ENCODE data around the gene KMT5C. TPM values are rescaled to one million over a fixed set of nuclear protein-coding genes. Genes with fewer than 3 reads are reported as not detected.

The KMT5C gene
- total RNA-seq, 4 donors from 2014 or later: 17.3 to 61.8 (median 39.1) TPM

GRCh38 chr19:55386493-55386971 is 46.9 kb downstream of the KMT5C start:
- WGBS: 0% methylated on average over 12 of the region's 33 CpGs
- Histone ChIP-seq H3K27ac (peak overlapping the region; percentile 81), H3K4me1 (peaks cover 60% of the 10 kb centered on the region), H3K27me3 (no peaks in the 10 kb centered on the region), H3K4me3 (peak overlapping the region; percentile 87), H3K36me3 (peaks cover 44% of the 10 kb centered on the region), H3K9me3 (no peaks in the 10 kb centered on the region)
- DNase-seq (ENCODE audit: low spot score in 2 of 2): no peak
- TF ChIP-seq POLR2AphosphoS5 (IDR thresholded peaks at IDR 0.05): no peak
- TF ChIP-seq EP300 (IDR thresholded peaks at IDR 0.05): no peak
- TF ChIP-seq CTCF (IDR thresholded peaks at IDR 0.05): no peak
- TF ChIP-seq POLR2A (IDR thresholded peaks at IDR 0.05): no peak

GRCh38 chr19:55387736-55388497 is 48.2 kb downstream of the KMT5C start:
- Histone ChIP-seq H3K4me3 (peak overlapping the region; percentile 87), H3K9me3 (no peaks in the 10 kb centered on the region), H3K27me3 (no peaks in the 10 kb centered on the region), H3K36me3 (peaks cover 44% of the 10 kb centered on the region), H3K4me1 (peaks cover 58% of the 10 kb centered on the region), H3K27ac (no peak overlapping the region)
- DNase-seq (ENCODE audit: low spot score in 2 of 2): no peak
- TF ChIP-seq POLR2AphosphoS5 (IDR thresholded peaks at IDR 0.05): no peak
- TF ChIP-seq CTCF (IDR thresholded peaks at IDR 0.05): no peak
- no peak for TF ChIP-seq POLR2A (IDR thresholded peaks at IDR 0.05)
- TF ChIP-seq EP300 (IDR thresholded peaks at IDR 0.05): no peak
- 78% methylated on average over 7 of the region's 24 CpGs for WGBS

- 79% methylated on average over 18 of the region's 21 CpGs for WGBS
- peaks cover 44% of the 10 kb centered on the region for H3K36me3 ChIP-seq
Measured at GRCh38 chr19:55389386-55390317, 50.0 kb downstream of the KMT5C start.

GRCh38 chr19:55390461-55390880 is 50.8 kb downstream of the KMT5C start:
- no peaks in the 10 kb centered on the region for H3K27me3 ChIP-seq
- peaks cover 44% of the 10 kb centered on the region for H3K36me3 ChIP-seq
- peaks cover 40% of the 10 kb centered on the region for H3K4me1 ChIP-seq
- H3K4me3 ChIP-seq: no peak overlapping the region
- DNase-seq (ENCODE audit: low spot score in 2 of 2): no peak
- no peak overlapping the region for H3K27ac ChIP-seq
- 71% methylated on average over 7 of the region's 7 CpGs for WGBS
- TF ChIP-seq EP300 (IDR thresholded peaks at IDR 0.05): no peak
- TF ChIP-seq POLR2AphosphoS5 (IDR thresholded peaks at IDR 0.05): no peak
- TF ChIP-seq POLR2A (IDR thresholded peaks at IDR 0.05): no peak
- no peak for TF ChIP-seq CTCF (IDR thresholded peaks at IDR 0.05)
- no peaks in the 10 kb centered on the region for H3K9me3 ChIP-seq

More at GRCh38 chr19:55389386-55390317, 50.0 kb downstream of the KMT5C start:
- TF ChIP-seq POLR2AphosphoS5 (IDR thresholded peaks at IDR 0.05) (no peak), EP300 (IDR thresholded peaks at IDR 0.05) (no peak)
- Histone ChIP-seq H3K4me1 (peaks cover 46% of the 10 kb centered on the region), H3K27ac (no peak overlapping the region), H3K9me3 (no peaks in the 10 kb centered on the region), H3K4me3 (no peak overlapping the region), H3K27me3 (no peaks in the 10 kb centered on the region)
- DNase-seq (ENCODE audit: low spot score in 2 of 2): no peak

GRCh38 chr19:55391191-55391670 is 51.6 kb downstream of the KMT5C start:
- H3K36me3 ChIP-seq: peaks cover 44% of the 10 kb centered on the region
- 79% methylated on average over 9 of the region's 12 CpGs for WGBS
- no peaks in the 10 kb centered on the region for H3K27me3 ChIP-seq
- no peak overlapping the region for H3K27ac ChIP-seq
- H3K9me3 ChIP-seq: no peaks in the 10 kb centered on the region
- DNase-seq (ENCODE audit: low spot score in 2 of 2): no peak
- no peak for TF ChIP-seq EP300 (IDR thresholded peaks at IDR 0.05)
- no peak for TF ChIP-seq POLR2A (IDR thresholded peaks at IDR 0.05)
- no peak for TF ChIP-seq CTCF (IDR thresholded peaks at IDR 0.05)
- no peak for TF ChIP-seq POLR2AphosphoS5 (IDR thresholded peaks at IDR 0.05)
- H3K4me1 ChIP-seq: peaks cover 40% of the 10 kb centered on the region
- no peak overlapping the region for H3K4me3 ChIP-seq

All from suprapubic skin (tissue), 4 donors.